GM21381 (cell line): ENCODE results near the gene THBS3.
"Not testable (repeated sequence)": the region's sequence is repeated elsewhere in the genome, so short reads cannot be mapped to it uniquely, and the experiment has no call there.

Source experiments
- ATAC-seq: cut with Tn5 transposase; IDR thresholded peaks from one replicate; pipeline ENCODE4 v1.9.1; 2021; ENCODE audit warnings: mild to moderate bottlenecking, moderate library complexity; ENCODE audit not compliant: unreplicated experiment

The THBS3 gene

GRCh38 chr1:155192346-155193274, 15.1 kb downstream of the THBS3 start:
- ATAC-seq = no peak

- ATAC-seq = no peak
Observed at GRCh38 chr1:155191904-155192303, 15.8 kb downstream of the THBS3 start.

- not testable (repeated sequence) for ATAC-seq
Observed at GRCh38 chr1:155189926-155190325, 17.8 kb downstream of the THBS3 start.

- ATAC-seq = no peak
Observed at GRCh38 chr1:155188268-155188667, 19.4 kb downstream of the THBS3 start.

GRCh38 chr1:155187456-155187891, 20.2 kb downstream of the THBS3 start:
- ATAC-seq = no peak

- no peak for ATAC-seq
Observed at GRCh38 chr1:155186794-155187455, 20.8 kb downstream of the THBS3 start.

- no peak for ATAC-seq
Observed at GRCh38 chr1:155186067-155186793, 21.5 kb downstream of the THBS3 start.

- no peak for ATAC-seq
Observed at GRCh38 chr1:155185783-155186066, 22.0 kb downstream of the THBS3 start.

GRCh38 chr1:155184835-155185782, 22.6 kb downstream of the THBS3 start:
- ATAC-seq = peak; percentile 70

- ATAC-seq = no peak
Observed at GRCh38 chr1:155184351-155184811, 23.3 kb downstream of the THBS3 start.

GRCh38 chr1:155183775-155184221, 23.9 kb downstream of the THBS3 start:
- no peak for ATAC-seq

GRCh38 chr1:155182052-155182550, 25.6 kb downstream of the THBS3 start:
- ATAC-seq = no peak

GRCh38 chr1:155181371-155182051, 26.2 kb downstream of the THBS3 start:
- ATAC-seq = no peak

- ATAC-seq = no peak
Observed at GRCh38 chr1:155179112-155180031, 28.3 kb downstream of the THBS3 start.

- no peak for ATAC-seq
Observed at GRCh38 chr1:155178441-155179111, 29.1 kb downstream of the THBS3 start.

- ATAC-seq = no peak
Observed at GRCh38 chr1:155177918-155178281, 29.8 kb downstream of the THBS3 start.

GRCh38 chr1:155177192-155177917, 30.3 kb downstream of the THBS3 start:
- no peak for ATAC-seq
